GM12872 (cell line): Measurements from ENCODE around the gene CRNN.

Experiments
- CTCF ChIP-seq: IDR thresholded peaks from 3 replicates; pipeline ENCODE4 v1.5.1; 2011; ENCODE audit warnings: low read depth, mild to moderate bottlenecking, low read length, moderate library complexity; ENCODE audit not compliant: insufficient read depth

CRNN gene

GRCh38 chr1:152457071-152457470 is 43.0 kb upstream of the CRNN start:
- TF ChIP-seq CTCF: no peak

- 0 out of 3 replicates have a peak, but pooled peaks have one; percentile 23 for TF ChIP-seq CTCF
These were observed 37.2 kb upstream of the CRNN start for GRCh38 chr1:152451254-152451653.

DNA sequence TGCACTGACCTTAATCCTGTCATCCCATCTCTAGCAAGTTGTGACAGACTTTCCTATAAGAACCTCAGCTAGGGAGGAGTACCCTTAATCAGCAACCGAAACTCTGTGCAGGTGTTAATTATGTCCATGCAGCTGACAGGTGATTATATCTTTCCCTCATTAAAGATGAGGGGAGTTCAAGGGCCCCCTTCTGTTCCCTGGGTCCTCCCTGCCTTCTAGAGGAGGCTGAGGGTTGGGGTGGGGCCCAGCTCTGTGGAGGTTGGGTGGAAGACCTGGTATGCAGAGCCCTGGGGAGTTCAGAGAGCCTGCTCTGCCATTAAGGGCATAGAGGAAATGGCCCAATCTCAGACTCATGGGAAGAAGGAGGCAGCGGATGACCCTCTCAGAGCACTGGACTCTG is 35.6 kb upstream of the CRNN start:
- TF ChIP-seq CTCF: no peak

- no peak for TF ChIP-seq CTCF
These were observed 34.4 kb upstream of the CRNN start for GRCh38 chr1:152448496-152448895.

- TF ChIP-seq CTCF: no peak
These were observed 34.0 kb upstream of the CRNN start for GRCh38 chr1:152448095-152448494.

DNA sequence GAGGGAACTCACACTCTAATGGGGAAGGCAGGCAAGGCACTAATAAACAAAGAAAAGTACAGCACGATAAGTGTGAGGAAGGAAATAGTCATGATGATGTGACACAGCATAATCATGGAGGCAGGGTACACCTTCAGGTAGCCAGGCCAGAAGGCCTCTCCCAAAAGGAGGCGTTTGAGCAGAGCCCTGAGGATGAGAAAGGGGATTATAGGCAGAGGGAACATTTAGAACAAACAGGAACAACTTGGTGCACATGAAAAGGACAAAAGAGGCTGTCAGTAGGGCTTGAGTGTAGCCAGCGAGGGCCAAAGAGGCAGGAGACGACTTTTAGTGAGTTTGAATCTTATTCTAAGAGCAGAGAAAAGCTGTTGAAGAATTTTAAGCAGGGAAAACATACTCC is 33.4 kb upstream of the CRNN start:
- TF ChIP-seq CTCF: no peak

DNA sequence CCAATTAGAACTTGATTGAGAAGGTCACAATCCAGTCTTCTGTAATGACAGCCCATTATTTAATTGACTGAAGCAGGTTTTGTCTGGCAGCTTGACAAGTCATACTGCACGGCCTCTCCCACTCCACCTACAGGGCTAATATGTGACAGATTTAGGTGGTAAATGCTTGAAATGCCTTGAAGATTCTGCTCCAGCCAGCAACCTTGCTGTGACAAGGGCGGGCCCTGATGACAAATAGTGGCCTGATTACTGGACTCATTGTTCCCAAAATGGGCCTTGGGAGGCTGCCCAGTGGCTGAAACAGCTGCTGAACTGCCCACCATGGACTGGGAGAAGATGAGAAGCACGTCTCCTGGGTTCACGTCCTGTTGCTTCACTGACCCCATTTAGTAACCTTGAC is 30.0 kb upstream of the CRNN start:
- no peak for TF ChIP-seq CTCF

DNA sequence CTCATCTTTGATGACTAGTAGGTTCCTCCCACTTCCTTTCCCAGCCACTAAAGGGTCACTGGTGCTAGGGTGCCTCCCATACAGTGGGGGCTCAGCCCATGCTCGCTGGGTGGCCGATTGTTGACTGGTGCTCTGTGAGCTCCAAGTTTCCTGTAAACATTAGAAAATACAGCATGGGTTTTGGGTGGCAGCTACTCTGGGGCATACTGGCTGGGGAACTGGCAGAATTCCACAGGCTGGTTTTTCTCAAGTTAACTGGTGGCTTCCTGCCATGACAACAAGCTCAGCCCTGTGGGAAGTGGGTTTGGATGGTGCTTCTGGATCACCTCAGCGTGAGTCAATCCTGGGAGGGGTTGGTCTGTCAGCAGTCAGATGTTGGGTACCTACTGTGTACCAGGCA is 28.7 kb upstream of the CRNN start:
- no peak for TF ChIP-seq CTCF
